ENCODE measurements around the gene TTC7B. TPM values are rescaled to one million over a fixed set of nuclear protein-coding genes. Genes with fewer than 3 reads are reported as not detected.

TTC7B gene
- total and polyA plus RNA-seq, 2 experiments from 2014 or later, result 5.2 to 28.2 TPM

GRCh38 chr14:90624227-90624626, 192.0 kb downstream of the TTC7B start:
- no peak overlapping the region for H3K4me3 ChIP-seq
- H3K4me2 ChIP-seq (ENCODE audit: unreplicated experiment), result no peak overlapping the region
- H3F3A ChIP-seq (ENCODE audit: insufficient read depth), result no peaks in the 10 kb centered on the region
- peak; percentile 58 for DNase-seq
- H4K20me1 ChIP-seq (ENCODE audit: insufficient read depth), result no peaks in the 10 kb centered on the region
- H3K9ac ChIP-seq, result no peak overlapping the region
- no peaks in the 10 kb centered on the region for H3K9me3 ChIP-seq (ENCODE audit: low read depth)
- no peaks in the 10 kb centered on the region for H3K9me2 ChIP-seq (ENCODE audit: insufficient read depth)
- H3K27me3 ChIP-seq (replicated peaks; ENCODE audit: insufficient read depth), result no peaks in the 10 kb centered on the region
- H2AFZ ChIP-seq, result no peak overlapping the region
- H3K27ac ChIP-seq, result no peak overlapping the region
- no peak for TF ChIP-seq EZH2phosphoT487 (IDR thresholded peaks at IDR 0.05; ENCODE audit: insufficient read depth, low read depth)
- TF ChIP-seq EZH2 (IDR thresholded peaks at IDR 0.05; ENCODE audit: insufficient read depth, poor library complexity, severe bottlenecking), result no peak
- H3K4me1 ChIP-seq (ENCODE audit: insufficient read depth), result peaks cover 3% of the 10 kb centered on the region; the same call in 1 of the 2 replicates
- H3K36me3 ChIP-seq (ENCODE audit: low read depth), result no peaks in the 10 kb centered on the region
- in situ Hi-C loops (cut with MboI), result no loop called here
- 68 to 69% methylated on average over 8 of the region's 8 CpGs for WGBS, 2 experiments (ENCODE audit: low coverage in 1 of 2, low lambda C conversion rate in 2 of 2, missing lambda C conversion rate in 2 of 2)
- no peaks in the 10 kb centered on the region for H3K79me2 ChIP-seq (ENCODE audit: insufficient read depth)

DNA sequence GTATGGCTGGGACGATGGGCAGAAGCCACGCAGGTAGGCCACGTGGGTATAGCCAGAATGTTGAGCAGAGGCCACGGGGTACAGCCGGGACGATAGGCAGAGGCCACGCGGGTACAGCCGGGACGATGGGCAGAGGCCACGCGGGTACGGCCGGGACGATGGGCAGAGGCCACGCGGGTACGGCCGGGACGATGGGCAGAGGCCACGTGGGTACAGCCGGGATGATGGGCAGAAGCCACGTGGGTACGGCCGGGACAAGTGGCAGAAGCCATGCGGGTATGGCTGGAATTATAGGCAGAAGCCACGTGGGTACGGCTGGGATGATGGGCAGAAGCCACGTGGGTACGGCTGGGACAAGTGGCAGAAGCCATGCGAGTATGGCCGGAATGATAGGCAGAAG, 195.0 kb downstream of the TTC7B start:
- peaks cover 3% of the 10 kb centered on the region; the same call in 1 of the 2 replicates for H3K4me1 ChIP-seq (ENCODE audit: insufficient read depth)
- no peak overlapping the region for H2AFZ ChIP-seq
- H3K4me2 ChIP-seq (ENCODE audit: unreplicated experiment), result no peak overlapping the region
- no peaks in the 10 kb centered on the region for H3K36me3 ChIP-seq (ENCODE audit: low read depth)
- H3K9me3 ChIP-seq (ENCODE audit: low read depth), result no peaks in the 10 kb centered on the region
- no peak overlapping the region for H3K4me3 ChIP-seq
- no peak overlapping the region for H3K27ac ChIP-seq
- H3K27me3 ChIP-seq (replicated peaks; ENCODE audit: insufficient read depth), result no peaks in the 10 kb centered on the region
- DNase-seq, result no peak
- no peaks in the 10 kb centered on the region for H4K20me1 ChIP-seq (ENCODE audit: insufficient read depth)
- in situ Hi-C loops (cut with MboI), result no loop called here
- TF ChIP-seq EZH2phosphoT487 (IDR thresholded peaks at IDR 0.05; ENCODE audit: insufficient read depth, low read depth) (no peak), EZH2 (IDR thresholded peaks at IDR 0.05; ENCODE audit: insufficient read depth, poor library complexity, severe bottlenecking) (no peak)
- H3F3A ChIP-seq (ENCODE audit: insufficient read depth), result no peaks in the 10 kb centered on the region
- H3K9ac ChIP-seq, result no peak overlapping the region
- H3K79me2 ChIP-seq (ENCODE audit: insufficient read depth), result no peaks in the 10 kb centered on the region
- WGBS, 2 experiments (ENCODE audit: low coverage in 1 of 2, low lambda C conversion rate in 2 of 2, missing lambda C conversion rate in 2 of 2), result 97 to 100% methylated on average over 14 to 32 of the region's 32 CpGs
- H3K9me2 ChIP-seq (ENCODE audit: insufficient read depth), result no peaks in the 10 kb centered on the region

DNA sequence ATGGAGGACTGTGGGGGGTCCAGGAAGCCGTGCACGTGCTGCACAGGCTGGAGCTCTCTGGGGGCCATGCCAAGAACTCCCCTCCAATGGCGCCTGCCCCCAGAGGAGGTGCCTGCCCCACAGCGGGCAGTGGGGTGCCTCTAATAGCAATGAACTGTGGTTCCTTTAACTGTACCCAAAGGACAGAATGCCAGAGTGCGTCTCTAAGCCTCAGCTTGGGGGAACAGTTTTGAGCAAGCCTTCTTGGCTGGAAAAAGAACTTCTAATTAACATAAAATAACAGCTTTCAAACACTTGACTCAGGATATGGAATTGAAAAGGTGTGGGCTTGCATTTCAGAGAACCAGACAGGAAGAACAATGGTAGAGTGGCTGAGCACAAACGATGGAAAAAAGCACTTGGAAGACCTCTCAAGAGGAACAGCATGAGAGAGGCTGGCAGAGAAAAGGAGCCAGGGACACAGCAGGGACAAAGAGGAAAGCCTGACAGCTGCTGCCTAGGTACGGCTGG, 195.6 kb downstream of the TTC7B start:
- H3K27ac ChIP-seq, result no peak overlapping the region
- no peaks in the 10 kb centered on the region for H3K27me3 ChIP-seq (replicated peaks; ENCODE audit: insufficient read depth)
- 85 to 89% methylated on average over 7 of the region's 7 CpGs for WGBS, 2 experiments (ENCODE audit: low coverage in 1 of 2, low lambda C conversion rate in 2 of 2, missing lambda C conversion rate in 2 of 2)
- H3K9me2 ChIP-seq (ENCODE audit: insufficient read depth), result no peaks in the 10 kb centered on the region
- no peak overlapping the region for H3K4me3 ChIP-seq
- in situ Hi-C loops (cut with MboI), result no loop called here
- H3K79me2 ChIP-seq (ENCODE audit: insufficient read depth), result no peaks in the 10 kb centered on the region
- H2AFZ ChIP-seq, result no peak overlapping the region
- TF ChIP-seq EZH2 (IDR thresholded peaks at IDR 0.05; ENCODE audit: insufficient read depth, poor library complexity, severe bottlenecking) (no peak), EZH2phosphoT487 (IDR thresholded peaks at IDR 0.05; ENCODE audit: insufficient read depth, low read depth) (no peak)
- H3K9me3 ChIP-seq (ENCODE audit: low read depth), result no peaks in the 10 kb centered on the region
- no peaks in the 10 kb centered on the region for H4K20me1 ChIP-seq (ENCODE audit: insufficient read depth)
- peaks cover under 1% of the 10 kb centered on the region; the same call in 1 of the 2 replicates for H3K4me1 ChIP-seq (ENCODE audit: insufficient read depth)
- no peaks in the 10 kb centered on the region for H3K36me3 ChIP-seq (ENCODE audit: low read depth)
- H3F3A ChIP-seq (ENCODE audit: insufficient read depth), result no peaks in the 10 kb centered on the region
- no peak overlapping the region for H3K4me2 ChIP-seq (ENCODE audit: unreplicated experiment)
- no peak overlapping the region for H3K9ac ChIP-seq
- no peak for DNase-seq

DNA sequence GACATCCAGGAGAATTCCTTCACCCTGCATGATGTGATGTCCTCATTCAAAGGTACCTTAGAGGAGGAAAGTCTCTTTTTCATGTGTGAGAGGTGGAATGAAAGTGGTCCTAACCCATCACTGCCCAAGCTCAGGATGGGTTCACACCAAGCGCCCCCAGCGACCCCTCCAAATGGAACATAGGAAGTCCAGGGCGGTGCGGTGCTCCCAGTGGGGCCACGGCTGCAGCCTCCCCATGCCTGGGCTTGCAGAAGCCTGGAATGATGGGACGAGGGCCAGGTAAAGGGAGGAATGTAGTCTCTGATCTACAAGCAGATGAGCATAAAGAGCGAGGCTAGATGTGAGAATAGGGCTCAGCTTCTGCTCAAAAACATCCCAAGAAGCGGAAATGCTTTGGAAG, 196.3 kb downstream of the TTC7B start:
- 95 to 98% methylated on average over 8 of the region's 8 CpGs for WGBS, 2 experiments (ENCODE audit: low coverage in 1 of 2, low lambda C conversion rate in 2 of 2, missing lambda C conversion rate in 2 of 2)
- Histone ChIP-seq H3K4me2 (ENCODE audit: unreplicated experiment) (no peak overlapping the region), H2AFZ (no peak overlapping the region), H3K4me3 (no peak overlapping the region), H3K79me2 (ENCODE audit: insufficient read depth) (no peaks in the 10 kb centered on the region), H3K9me2 (ENCODE audit: insufficient read depth) (no peaks in the 10 kb centered on the region), H3K36me3 (ENCODE audit: low read depth) (no peaks in the 10 kb centered on the region), H3K9ac (no peak overlapping the region), H3K27ac (no peak overlapping the region), H3K9me3 (ENCODE audit: low read depth) (no peaks in the 10 kb centered on the region), H3F3A (ENCODE audit: insufficient read depth) (no peaks in the 10 kb centered on the region), H3K27me3 (replicated peaks; ENCODE audit: insufficient read depth) (no peaks in the 10 kb centered on the region), H3K4me1 (ENCODE audit: insufficient read depth) (no peaks in the 10 kb centered on the region; the same call in 1 of the 2 replicates), H4K20me1 (ENCODE audit: insufficient read depth) (no peaks in the 10 kb centered on the region)
- DNase-seq, result no peak
- in situ Hi-C loops (cut with MboI), result no loop called here
- TF ChIP-seq EZH2phosphoT487 (IDR thresholded peaks at IDR 0.05; ENCODE audit: insufficient read depth, low read depth) (no peak), EZH2 (IDR thresholded peaks at IDR 0.05; ENCODE audit: insufficient read depth, poor library complexity, severe bottlenecking) (no peak)

- no peaks in the 10 kb centered on the region for H3K27me3 ChIP-seq (replicated peaks; ENCODE audit: insufficient read depth)
- H3K27ac ChIP-seq, result no peak overlapping the region
- WGBS, 2 experiments (ENCODE audit: low coverage in 1 of 2, low lambda C conversion rate in 2 of 2, missing lambda C conversion rate in 2 of 2), result 84 to 88% methylated on average over 7 of the region's 7 CpGs
- no peak overlapping the region for H3K9ac ChIP-seq
- no peak overlapping the region for H3K4me2 ChIP-seq (ENCODE audit: unreplicated experiment)
- no peak for TF ChIP-seq EZH2 (IDR thresholded peaks at IDR 0.05; ENCODE audit: insufficient read depth, poor library complexity, severe bottlenecking)
- no peak for TF ChIP-seq EZH2phosphoT487 (IDR thresholded peaks at IDR 0.05; ENCODE audit: insufficient read depth, low read depth)
- in situ Hi-C loops (cut with MboI), result no loop called here
- no peak overlapping the region for H3K4me3 ChIP-seq
- H3F3A ChIP-seq (ENCODE audit: insufficient read depth), result no peaks in the 10 kb centered on the region
- DNase-seq, result no peak
- H3K36me3 ChIP-seq (ENCODE audit: low read depth), result no peaks in the 10 kb centered on the region
- no peaks in the 10 kb centered on the region for H3K9me3 ChIP-seq (ENCODE audit: low read depth)
- H3K4me1 ChIP-seq (ENCODE audit: insufficient read depth), result no peaks in the 10 kb centered on the region
- H3K9me2 ChIP-seq (ENCODE audit: insufficient read depth), result no peaks in the 10 kb centered on the region
- H3K79me2 ChIP-seq (ENCODE audit: insufficient read depth), result no peaks in the 10 kb centered on the region
- no peaks in the 10 kb centered on the region for H4K20me1 ChIP-seq (ENCODE audit: insufficient read depth)
- no peak overlapping the region for H2AFZ ChIP-seq
Measured at GRCh38 chr14:90617961-90618360, 198.3 kb downstream of the TTC7B start.
